Stimulated activated CD4-positive, alpha-beta T cell treated with anti-CD3 and anti-CD28 coated beads, Interleukin-4, amount 100 ng/mL, for 4 hours (primary cell): ENCODE measurements around the gene RGS3.
A peak's percentile ranks its signal among the peaks of the same experiment; 100 is the strongest.
"Not testable (repeated sequence)": the region's sequence is repeated elsewhere in the genome, so short reads cannot be mapped to it uniquely, and the experiment has no call there.

Source experiments
- DNase-seq, 2 experiments: peaks; one replicate each; pipeline ENCODE4 v3.0.0-alpha.2; 2020

RGS3 gene

DNA sequence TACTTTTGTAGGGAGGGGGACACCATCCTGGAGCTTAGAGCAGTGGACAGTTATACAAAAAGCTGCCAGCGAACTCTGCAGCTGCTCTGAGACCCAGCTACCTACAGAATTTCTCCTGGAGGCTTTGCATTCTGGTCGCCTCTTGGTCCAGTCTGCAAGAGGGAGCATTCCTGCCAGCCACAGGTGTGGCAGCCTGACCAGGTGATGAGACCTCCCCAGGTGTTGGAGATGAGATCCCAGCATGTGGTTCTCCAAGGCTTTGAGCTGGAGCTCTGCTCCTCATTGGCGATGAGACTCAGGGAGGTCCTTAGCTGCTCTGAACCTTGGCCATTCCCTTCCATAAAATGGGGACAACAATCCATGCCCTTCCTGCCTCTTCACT, 69.3 kb downstream of the RGS3 start:
- DNase-seq: no peak

DNA sequence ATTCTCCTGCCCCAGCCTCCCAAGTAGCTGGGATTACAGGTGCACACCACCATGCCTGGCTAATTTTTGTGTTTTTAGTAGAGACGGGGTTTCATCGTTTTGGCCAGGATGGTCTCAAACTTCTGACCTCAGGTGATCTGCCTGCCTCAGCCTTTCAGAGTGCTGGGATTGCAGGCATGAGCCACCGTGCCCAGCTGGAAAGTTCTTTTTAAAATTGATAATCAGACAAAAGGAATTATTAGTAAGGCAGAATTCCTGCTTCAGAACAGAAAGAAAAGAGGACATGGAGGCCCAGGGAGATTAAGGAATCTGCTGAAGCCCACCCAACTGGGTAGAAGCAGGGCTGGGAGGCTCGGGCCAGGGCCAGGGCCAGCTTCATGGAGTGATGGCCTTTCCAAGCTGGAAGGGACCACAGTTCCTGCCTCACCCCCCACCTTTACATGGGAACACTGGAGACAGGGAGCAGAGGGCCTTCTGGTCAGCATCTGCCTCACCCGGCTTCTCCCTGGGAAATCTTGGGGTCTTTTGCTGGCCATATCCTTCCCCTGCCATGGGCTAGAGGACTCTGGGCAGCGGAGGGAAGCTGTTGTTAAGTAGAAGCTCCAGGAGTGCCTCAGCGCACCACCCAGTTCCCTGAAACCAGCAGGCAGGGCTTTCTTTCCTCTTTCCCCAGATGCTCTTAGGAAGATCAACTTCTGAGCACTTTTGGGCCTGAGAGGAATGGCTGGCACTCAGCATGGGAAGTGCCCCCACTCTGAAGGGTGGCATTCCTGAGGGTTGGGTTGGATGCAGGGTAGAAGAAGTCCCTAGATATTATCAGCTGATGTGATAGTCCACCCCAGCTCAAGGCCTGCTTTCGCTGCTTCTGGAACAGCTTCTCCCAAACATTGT, 70.1 kb downstream of the RGS3 start:
- no peak for DNase-seq

DNA sequence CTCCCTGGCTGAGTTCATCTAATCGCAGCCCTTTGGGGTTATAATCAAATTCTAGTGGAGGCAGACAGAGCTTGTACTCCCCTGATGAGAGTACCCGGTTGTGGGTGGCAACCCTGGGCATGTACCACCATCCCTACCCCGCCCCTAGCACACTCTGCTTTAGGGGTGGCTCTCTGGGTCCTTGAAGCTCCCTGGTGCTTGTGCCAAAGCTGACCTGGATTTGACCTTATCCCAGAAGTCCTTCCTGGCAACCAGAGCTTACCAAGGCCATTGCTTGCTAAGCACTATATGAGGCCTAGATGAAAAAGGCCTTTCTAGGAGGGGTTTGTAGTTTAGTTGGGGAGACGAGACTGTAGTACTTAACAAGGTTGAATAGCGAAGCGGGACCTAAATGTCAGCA, 72.2 kb downstream of the RGS3 start:
- no peak for DNase-seq

DNA sequence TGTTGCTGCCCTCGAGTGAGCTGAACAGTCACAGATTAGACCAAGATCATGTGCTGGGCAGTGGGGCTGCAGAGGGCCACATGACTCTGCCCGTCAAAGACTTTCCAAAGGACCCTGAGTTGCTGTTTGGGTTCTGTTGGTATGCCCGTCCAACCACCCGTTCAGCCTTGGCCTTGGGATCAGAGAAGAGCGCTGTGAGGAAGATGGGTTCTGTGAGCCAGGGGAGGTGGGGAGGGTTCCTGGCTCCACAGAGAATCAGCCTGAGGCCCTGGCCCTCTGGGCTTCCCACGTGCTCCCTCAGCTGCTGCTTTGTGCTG, 72.6 kb downstream of the RGS3 start:
- no peak for DNase-seq

DNA sequence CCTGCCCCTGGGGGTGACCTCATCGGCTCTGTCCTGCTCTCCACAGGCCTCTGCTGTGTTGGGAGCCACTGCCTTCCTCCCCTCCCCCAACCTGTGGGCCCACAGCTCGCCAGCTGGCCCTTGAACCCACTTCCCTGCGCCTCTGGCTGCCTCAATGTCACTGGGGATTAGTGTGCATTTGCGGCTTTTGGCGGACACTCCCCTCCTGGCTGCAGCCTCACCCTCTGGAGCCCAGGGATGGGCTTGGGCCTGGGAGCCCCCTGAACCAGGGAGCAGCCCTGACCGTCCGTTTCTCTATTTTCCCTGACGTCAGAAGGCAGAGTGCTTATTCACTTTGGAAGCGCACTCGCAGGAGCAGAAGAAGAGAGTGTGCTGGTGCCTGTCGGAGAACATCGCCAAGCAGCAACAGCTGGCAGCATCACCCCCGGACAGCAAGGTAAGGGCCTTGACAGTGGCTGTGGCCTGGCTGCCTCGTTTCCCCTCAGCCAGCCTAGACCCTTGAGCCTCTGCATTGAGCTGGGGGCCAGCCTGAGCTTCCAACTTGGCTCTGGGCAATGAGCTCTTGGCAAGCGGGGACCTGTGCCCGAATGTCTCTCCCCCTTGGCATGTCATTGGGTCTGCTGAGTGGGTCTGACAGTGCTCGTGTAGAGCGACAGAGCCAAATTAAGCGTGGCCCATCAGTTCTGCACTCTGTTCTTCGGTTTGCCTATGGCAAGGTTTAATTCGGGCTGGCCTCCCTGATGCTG, 73.1 kb downstream of the RGS3 start:
- no peak for DNase-seq

DNA sequence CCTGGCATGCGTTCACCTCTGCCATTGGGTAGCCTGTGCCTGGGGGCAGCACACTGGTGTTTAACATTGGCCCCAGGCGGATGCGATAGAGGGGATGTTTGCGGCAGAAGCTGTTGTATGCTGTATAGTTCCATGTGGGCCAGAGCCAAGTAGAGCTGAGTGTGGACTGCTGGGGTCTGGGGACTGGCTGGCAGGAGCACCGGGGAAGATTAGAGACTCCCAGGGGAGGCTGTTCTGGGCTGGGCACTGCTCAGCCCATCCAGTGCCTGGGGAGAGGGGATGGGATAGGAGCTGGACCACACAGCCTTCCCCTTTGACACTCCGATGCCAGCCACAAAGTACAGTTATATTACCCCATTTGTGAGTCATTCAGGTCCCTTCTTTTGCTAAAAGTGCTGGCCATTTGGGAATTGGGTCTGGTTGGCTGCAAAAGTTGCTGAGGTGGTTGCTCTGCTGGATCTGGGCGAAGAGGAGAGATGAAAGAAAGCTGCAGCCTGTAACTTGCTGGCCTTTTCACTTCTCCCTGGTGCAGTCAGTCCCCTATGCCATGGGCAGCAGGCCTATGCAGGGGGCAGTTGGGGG, 73.8 kb downstream of the RGS3 start:
- DNase-seq: no peak

DNA sequence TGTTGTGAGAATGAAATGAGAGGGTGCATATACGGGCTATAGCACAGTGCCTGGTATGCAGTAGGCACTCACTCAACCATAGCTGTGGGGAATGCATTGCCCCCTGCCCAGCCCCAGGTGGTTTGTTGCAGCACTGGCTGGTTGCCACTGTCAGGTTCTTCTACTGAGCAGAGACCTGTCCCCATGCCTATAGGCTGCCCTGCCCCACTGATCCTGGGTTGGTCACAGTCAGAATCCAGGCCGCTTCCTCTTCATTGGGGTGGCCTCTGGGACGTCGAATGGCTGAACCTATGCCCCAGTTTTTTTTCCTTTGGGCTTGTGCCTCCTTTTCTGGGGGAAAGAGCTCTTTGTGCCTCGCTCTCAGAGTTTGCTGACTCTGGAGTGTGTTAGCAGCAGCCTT, 74.6 kb downstream of the RGS3 start:
- no peak for DNase-seq

DNA sequence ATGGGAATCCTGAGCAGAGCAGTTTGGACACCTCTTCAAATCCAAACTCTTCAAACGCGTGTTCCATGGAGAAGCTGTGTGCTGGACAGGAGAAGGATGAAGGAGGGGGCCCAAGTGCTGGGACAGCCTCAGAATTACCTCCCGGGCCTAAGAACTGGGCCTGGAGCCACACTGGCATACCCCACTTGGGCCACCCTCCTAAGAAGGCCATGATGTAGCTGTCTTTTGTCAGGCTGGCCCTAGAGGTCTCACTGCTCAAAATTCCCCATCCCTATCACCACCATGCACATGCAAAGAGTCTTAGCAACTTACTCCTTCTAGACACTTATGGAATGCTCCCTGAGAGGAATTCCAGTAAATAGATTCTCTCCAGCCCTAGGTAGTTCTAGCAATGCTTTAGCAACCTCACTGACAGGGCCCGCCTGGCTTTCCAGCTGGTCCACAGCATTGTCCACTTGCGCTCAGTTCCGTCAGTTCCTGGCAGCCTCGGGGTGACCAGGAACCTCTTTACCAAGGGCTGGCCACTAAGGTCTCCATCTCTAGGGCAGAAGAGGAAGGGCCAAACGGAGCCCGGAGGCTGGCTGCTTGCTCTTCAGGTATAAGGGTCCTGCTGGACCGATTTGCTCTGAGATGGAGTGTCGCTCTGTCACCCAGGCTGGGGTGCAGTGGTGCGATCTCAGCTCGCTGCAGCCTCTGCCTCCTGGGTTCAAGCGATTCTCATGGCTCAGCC, 75.3 kb downstream of the RGS3 start:
- no peak for DNase-seq

DNA sequence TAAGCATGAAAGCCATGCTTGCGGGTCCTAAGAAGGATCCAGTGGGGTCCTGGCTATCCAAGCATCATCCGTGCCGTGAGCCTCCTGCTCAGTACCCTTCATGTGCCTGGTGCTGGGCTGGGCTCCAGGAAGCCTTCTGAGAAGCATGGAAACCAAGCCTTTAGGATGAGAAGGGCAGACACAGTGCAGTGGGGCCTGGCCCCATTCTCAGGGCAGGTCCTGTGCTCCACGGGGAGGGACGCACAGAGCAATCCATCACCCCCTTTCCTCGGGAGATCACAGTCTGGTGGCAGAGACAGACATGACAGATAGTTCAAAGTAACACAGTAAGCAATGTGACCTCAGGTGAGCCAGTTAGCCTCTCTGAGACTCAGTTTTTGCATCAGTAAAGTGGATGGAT, 76.9 kb downstream of the RGS3 start:
- no peak for DNase-seq

DNA sequence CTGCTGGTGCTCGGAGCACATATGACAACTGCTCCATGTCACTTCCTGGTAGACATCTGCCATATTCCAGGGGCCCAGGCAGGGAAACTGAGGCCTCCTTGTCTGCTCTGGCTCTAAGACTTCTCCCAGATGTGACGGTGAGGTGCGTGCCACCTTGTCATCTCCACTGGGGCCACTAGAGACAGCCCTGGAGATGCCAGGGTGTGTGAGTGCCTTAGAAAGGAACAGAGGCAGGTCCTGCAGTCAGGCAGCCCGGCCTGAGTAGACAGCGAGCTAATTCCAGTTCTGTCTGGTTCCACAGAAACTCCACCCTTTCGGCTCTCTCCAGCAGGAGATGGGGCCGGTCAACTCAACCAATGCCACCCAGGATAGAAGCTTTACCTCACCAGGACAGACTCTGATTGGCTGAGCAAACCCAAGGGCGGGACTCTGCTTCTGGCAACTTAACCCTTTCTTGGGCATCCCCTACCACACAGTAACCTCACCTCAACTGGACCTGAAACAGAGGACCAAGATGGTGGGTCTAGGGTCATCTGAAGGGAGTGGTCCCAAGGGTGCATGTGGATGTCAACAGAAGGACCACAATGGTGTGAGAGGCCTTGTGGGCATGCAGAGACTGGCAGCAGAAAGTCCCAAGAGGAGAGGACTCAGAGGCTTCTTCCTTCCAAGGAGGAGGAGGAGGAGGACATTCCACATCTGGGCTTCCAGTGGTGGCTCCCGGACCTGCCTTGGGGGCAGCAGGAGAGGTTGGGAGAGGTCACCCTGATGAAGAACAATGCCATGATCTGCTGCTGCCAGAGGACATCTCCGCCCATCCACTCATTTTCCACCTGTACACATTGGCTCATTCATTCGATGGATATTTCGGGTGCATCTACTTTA, 77.7 kb downstream of the RGS3 start:
- DNase-seq: no peak

DNA sequence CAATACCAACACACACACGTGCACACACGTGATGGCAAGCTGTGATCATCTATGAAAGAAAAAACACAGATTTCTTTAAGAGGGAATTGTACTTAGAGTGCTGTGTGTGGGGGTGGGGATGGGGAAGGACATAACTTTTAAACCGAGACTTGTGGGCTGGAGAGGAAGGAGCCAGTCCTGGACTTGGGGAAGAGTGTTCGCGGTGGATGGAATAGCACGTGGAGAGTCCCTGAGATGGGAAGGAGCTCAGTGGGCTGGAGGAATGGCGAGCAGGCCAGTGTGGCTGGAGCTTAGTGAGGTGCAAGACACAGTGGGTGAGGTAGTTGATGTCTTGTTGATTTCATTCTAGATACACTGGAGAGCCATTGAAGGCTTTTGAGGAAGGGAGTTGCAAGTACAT, 78.5 kb downstream of the RGS3 start:
- DNase-seq: no peak

DNA sequence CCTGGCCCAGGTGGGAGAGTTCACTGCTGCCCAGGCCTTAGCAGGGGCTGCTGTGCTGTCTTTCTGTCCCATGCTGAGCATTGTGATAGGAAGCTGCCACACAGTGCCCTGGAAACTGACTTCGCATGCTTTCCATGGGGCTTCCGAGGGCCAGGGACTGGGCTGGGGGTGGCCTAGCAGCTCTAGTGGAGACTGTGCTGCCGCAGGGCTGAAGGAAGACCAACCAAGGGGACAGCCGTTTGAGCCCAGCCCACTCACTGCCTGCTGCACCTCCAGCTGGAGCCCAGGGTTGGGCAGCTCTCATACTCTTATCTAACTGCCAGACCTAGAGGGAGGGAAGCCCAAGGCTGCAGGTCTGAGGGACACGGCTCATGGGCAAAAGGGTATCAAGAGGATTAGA, 79.2 kb downstream of the RGS3 start:
- no peak for DNase-seq

DNA sequence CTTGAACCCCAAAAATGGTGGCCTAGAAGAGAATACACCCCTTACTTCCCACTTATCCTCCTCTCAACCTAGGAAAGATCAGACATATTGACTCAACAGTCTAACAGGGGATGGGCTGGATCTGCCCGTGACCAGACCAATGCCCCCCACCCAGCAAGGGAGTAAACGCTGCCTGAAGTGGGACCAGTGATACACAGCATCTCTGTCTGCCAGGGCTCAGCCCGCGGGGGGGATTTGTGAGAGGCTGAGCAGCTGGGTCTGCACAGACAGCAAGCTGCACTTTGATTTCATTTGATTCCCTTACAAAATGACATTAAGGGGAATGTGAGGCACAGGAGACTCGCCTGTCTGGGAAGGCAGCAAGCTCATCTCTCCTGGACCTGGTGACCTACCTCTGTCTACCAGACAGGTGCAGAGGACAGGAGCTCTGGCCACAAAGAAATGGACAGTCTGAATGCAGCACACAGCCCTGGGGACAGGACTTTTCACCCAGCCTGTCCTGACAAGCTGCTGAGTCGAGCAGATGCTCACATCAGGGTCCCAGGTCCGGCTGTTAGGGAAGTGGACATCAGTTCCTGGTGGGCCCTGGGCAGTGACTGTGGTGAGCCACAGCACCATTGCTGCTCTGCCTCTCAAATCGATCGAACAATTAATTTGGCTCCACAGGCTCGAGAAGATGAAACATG, 79.9 kb downstream of the RGS3 start:
- no peak for DNase-seq

DNA sequence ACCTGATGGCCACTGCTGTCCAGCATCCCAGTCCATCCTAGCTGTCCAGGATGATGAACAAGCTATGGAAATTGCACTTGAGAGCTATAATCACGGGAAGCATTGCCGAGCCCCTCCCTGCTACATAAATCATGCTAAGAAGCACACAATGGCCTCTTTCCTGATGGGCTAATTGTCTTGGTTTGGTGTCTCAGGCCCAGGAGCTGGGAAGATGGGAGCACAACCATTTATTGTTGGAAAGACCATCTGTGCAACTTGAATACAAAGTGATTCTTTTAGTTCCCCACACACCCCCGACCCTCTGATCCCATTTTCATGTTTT, 80.4 kb downstream of the RGS3 start:
- no peak for DNase-seq

DNA sequence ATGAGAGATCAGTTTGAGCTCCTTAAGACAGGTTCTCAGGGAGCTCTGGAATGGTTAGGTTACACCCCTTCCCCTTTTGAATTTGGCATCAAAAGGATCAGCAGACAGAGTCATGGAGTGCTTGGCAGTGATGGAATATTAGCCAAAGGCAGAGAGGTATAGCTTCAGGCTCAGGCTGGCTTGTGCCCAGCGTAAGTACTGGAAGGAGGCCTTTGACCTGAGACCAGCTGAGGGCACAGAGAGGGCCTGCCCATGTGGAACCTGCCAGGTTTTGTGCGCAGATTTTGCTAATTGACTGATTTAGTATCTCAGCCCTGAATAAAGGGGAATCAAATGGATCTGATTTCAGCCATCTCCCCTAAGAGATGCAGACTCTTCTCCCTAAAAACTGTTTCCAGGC, 81.5 kb downstream of the RGS3 start:
- DNase-seq: no peak

DNA sequence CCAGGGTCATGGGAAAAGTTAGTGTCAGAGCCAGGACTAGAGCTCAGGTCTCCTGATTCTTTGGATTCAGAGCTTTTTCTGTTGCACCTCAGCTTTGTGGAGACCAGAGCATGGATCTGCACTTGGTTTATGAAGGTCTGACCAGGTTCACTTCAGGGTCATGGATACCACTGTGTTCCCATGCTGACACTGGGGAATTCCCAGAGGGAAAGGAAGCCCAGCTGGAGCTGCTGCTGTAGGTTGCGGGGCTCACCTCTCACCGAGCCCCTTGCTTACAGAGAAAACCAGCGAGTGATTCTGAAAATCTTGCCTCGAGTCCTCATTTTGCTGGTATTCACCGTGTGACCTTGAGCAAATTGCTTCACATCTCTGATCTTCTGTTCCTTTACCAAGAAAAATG, 83.0 kb downstream of the RGS3 start:
- DNase-seq: no peak

DNA sequence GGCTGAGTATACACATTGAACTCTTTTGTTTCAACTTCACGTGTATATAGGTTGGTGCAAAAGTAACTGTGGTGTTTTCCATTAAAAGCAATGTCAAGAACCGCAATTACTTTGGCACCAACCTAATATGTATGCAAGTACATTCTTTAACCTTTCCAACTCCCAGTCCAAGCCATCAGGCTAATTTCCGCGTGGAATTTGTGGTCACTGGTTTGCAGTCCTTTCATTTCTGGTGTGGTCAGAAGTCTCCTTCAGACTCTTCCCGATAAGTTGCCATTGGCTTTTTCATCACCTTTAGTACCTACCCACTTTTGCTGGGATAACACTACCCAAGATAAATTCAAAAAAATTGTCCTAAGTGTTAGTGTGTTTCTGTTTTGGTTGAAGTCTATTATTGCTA, 84.0 kb downstream of the RGS3 start:
- no peak for DNase-seq

DNA sequence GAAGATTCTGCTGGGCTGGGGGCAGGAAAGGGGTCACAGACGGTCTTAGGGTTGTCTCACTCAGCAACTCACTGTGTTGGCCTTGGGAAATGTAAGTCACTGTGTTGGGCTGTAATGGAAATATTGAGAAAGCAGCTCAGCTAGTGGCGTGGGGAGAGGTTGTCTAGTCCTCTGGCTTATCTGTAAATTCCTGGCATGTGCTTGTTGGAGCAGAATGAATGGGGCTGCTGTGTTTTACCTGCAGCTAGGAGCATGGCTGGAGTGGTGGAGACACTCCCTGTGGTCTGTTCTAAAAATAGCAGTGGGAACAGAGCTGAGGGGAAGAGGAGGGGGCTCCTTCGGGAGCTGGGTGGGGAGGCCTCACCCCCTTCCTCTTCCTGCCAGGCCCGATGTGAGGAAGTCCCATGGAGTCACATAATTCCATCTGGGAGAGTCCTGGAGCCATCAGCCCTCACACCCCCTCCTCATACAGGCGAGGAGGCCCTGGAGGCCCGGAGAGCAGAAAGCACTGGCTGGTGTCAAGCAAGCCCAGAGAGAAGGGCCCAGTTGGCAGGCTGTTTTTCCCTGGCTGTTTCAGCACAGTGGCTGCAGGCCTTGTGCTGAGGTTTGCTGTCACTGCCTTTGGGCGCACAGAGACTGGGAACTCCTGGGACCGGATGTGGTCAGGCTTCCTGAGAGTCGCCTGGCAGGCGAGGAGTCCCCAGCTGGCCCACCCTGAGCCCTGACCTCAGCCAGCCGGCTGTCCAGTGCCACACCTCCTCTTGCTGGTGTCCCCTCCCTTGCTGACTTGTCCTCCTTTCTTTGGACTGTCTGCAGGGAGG, 84.9 kb downstream of the RGS3 start:
- peak in 1 of 2 experiments; percentile 59 for DNase-seq

DNA sequence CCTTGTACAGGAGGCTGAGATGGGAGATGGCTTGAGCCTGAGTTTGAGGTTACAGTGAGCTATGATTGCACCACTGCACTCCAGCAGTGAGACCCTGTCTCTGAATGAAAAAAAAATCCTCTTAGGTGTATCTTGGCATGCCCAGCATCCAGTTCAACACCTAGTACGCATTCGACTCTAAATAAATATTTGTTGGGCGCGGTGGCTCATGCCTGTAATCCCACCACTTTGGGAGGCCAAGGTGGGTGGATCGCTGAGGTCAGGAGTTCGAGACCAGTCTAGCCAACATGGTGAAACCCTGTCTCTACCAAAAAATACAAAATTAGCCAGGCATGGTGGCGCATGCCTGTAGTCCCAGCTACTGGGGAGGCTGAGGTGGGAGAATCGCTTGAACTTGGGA, 86.4 kb downstream of the RGS3 start:
- DNase-seq: not testable (repeated sequence)

DNA sequence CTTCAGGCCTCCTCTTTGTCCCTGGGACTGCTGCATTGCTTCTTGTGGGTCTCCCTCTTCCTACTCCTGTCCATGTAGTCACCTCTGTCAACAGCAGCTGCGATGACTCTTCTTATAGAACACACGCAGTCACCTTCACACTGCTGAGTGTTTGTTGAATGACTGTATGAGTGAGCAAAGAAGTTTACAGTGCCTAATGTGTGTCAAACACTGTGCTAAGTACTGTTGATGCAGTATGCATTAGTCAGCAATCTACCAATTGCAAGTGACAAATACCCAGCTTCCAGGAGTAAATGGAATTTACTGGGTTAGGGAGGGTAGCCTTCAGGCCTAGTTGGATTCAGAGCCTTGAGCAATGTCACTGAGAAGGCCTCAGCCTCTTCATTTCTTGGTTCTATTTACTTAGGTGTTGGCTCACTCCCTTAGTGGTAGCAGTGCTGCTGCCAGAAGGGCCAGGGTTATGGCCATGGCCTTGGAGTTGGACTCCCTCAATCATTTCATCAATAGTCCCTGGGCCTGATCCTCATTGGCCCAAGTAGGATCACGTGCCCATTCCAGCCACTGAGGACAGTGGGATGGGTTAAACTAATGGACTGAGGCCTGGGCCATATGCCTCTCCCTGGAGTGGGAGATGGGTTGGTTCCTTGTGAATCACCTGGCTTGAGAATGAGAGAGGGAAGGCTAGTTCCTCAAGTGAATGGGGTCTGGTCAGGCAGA, 93.5 kb downstream of the RGS3 start:
- no peak for DNase-seq
